ENCODE results near the gene TNS3. TPM values are rescaled to one million over a fixed set of nuclear protein-coding genes. Genes with fewer than 3 reads are reported as not detected.
A peak's percentile ranks its signal among the peaks of the same experiment; 100 is the strongest.

The TNS3 gene
- polyA plus RNA-seq, 6 donors from 2014 or later, result 1.5 to 6.3 (median 4.8) TPM

- Mint-ChIP-seq H3K27ac (no peak overlapping the region), H3K9me3 (no peaks in the 10 kb centered on the region), H3K27me3 (peaks cover 0 to 1% (median 0%) of the 10 kb centered on the region in 3 donors), H3K36me3 (no peaks in the 10 kb centered on the region), H3K4me1 (peaks cover 12 to 24% (median 22%) of the 10 kb centered on the region in 3 donors), H3K4me3 (no peak overlapping the region)
- ATAC-seq (ENCODE audit: low read depth in 2 of 2), result no peak
- DNase-seq, result no peak
Observed at GRCh38 chr7:47488969-47489342, 93.0 kb downstream of the TNS3 start.

GRCh38 chr7:47488201-47488968, 93.5 kb downstream of the TNS3 start:
- ATAC-seq (ENCODE audit: low read depth in 2 of 2), result no peak

GRCh38 chr7:47485640-47486435, 96.1 kb downstream of the TNS3 start:
- Mint-ChIP-seq H3K27me3 (no peaks in the 10 kb centered on the region), H3K36me3 (no peaks in the 10 kb centered on the region), H3K4me3 (no peak overlapping the region), H3K9me3 (peaks cover 0 to 1% (median 0%) of the 10 kb centered on the region in 7 donors), H3K4me1 (peaks cover 30 to 31% (median 31%) of the 10 kb centered on the region in 3 donors), H3K27ac (peak overlapping the region in 1 of 6 donors; percentile 5)
- ATAC-seq (ENCODE audit: low read depth in 2 of 2) (no peak), DNase-seq (no peak)

More at GRCh38 chr7:47488201-47488968, 93.5 kb downstream of the TNS3 start:
- Mint-ChIP-seq H3K27me3 (no peaks in the 10 kb centered on the region), H3K4me1 (peaks cover 10 to 21% (median 21%) of the 10 kb centered on the region in 3 donors), H3K36me3 (no peaks in the 10 kb centered on the region), H3K27ac (peak overlapping the region in 2 of 6 donors; percentile 7 to 79), H3K4me3 (no peak overlapping the region), H3K9me3 (no peaks in the 10 kb centered on the region)
- DNase-seq, result no peak

- H3K4me3 Mint-ChIP-seq, result peak overlapping the region in 1 of 8 donors; percentile 60
- H3K36me3 Mint-ChIP-seq, result no peaks in the 10 kb centered on the region
- no peak for ATAC-seq (ENCODE audit: low read depth in 2 of 2)
- H3K4me1 Mint-ChIP-seq, result peaks cover 37 to 39% (median 39%) of the 10 kb centered on the region in 3 donors
- no peak for DNase-seq
- peak overlapping the region in 2 of 6 donors; percentile 22 to 30 for H3K27ac Mint-ChIP-seq
- H3K27me3 Mint-ChIP-seq, result no peaks in the 10 kb centered on the region
- H3K9me3 Mint-ChIP-seq, result peaks cover 0 to 1% (median 0%) of the 10 kb centered on the region in 7 donors
Observed at GRCh38 chr7:47484923-47485639, 96.8 kb downstream of the TNS3 start.

- peaks cover 42 to 45% (median 45%) of the 10 kb centered on the region in 3 donors for H3K4me1 Mint-ChIP-seq
- H3K27ac Mint-ChIP-seq, result peak overlapping the region in 2 of 6 donors; percentile 25 to 30
- ATAC-seq (ENCODE audit: low read depth in 2 of 2), result no peak
Observed at GRCh38 chr7:47484457-47484856, 97.5 kb downstream of the TNS3 start.

GRCh38 chr7:47483604-47484273, 98.2 kb downstream of the TNS3 start:
- Mint-ChIP-seq H3K4me3 (no peak overlapping the region), H3K36me3 (no peaks in the 10 kb centered on the region), H3K27me3 (no peaks in the 10 kb centered on the region), H3K4me1 (peaks cover 45 to 50% (median 47%) of the 10 kb centered on the region in 3 donors), H3K9me3 (peaks cover 0 to 1% (median 0%) of the 10 kb centered on the region in 7 donors), H3K27ac (peak overlapping the region in 3 of 6 donors; percentile 44 to 92 (median 84))
- ATAC-seq (ENCODE audit: low read depth in 2 of 2), result no peak
- DNase-seq, result no peak

More at GRCh38 chr7:47484457-47484856, 97.5 kb downstream of the TNS3 start:
- DNase-seq, result no peak
- Mint-ChIP-seq H3K4me3 (no peak overlapping the region), H3K9me3 (peaks cover 0 to 1% (median 0%) of the 10 kb centered on the region in 7 donors), H3K36me3 (no peaks in the 10 kb centered on the region), H3K27me3 (no peaks in the 10 kb centered on the region)

GRCh38 chr7:47482013-47482875, 99.7 kb downstream of the TNS3 start:
- DNase-seq, result no peak
- peaks cover 48 to 53% (median 49%) of the 10 kb centered on the region in 3 donors for H3K4me1 Mint-ChIP-seq
- peak overlapping the region in 7 of 8 donors; percentile 30 to 77 (median 70) for H3K4me3 Mint-ChIP-seq
- H3K27ac Mint-ChIP-seq, result peak overlapping the region; percentile 46 to 94 (median 84)
- H3K9me3 Mint-ChIP-seq, result peaks cover 0 to 1% (median 0%) of the 10 kb centered on the region in 7 donors
- no peaks in the 10 kb centered on the region for H3K36me3 Mint-ChIP-seq
- H3K27me3 Mint-ChIP-seq, result no peaks in the 10 kb centered on the region
- ATAC-seq (ENCODE audit: low read depth in 2 of 2), result peak in 1 of 2 donors; percentile 27

- H3K4me3 Mint-ChIP-seq, result peak overlapping the region in 7 of 8 donors; percentile 38 to 85 (median 70)
Observed at GRCh38 chr7:47481541-47482012, 100.3 kb downstream of the TNS3 start.

GRCh38 chr7:47480576-47481538, 101.1 kb downstream of the TNS3 start:
- H3K9me3 Mint-ChIP-seq, result peaks cover 0 to 1% (median 0%) of the 10 kb centered on the region in 7 donors
- no peaks in the 10 kb centered on the region for H3K27me3 Mint-ChIP-seq
- H3K4me1 Mint-ChIP-seq, result peaks cover 52 to 58% (median 54%) of the 10 kb centered on the region in 3 donors
- peak overlapping the region; percentile 38 to 86 (median 68) for H3K4me3 Mint-ChIP-seq
- ATAC-seq (ENCODE audit: low read depth in 2 of 2) (peak; percentile 82 to 85), DNase-seq (peak; percentile 74)
- H3K27ac Mint-ChIP-seq, result peak overlapping the region; percentile 46 to 94 (median 84)
- no peaks in the 10 kb centered on the region for H3K36me3 Mint-ChIP-seq

More at GRCh38 chr7:47481541-47482012, 100.3 kb downstream of the TNS3 start:
- Mint-ChIP-seq H3K4me1 (peaks cover 48 to 56% (median 51%) of the 10 kb centered on the region in 3 donors), H3K9me3 (peaks cover 0 to 1% (median 0%) of the 10 kb centered on the region in 7 donors), H3K27ac (peak overlapping the region; percentile 46 to 94 (median 84)), H3K27me3 (no peaks in the 10 kb centered on the region), H3K36me3 (no peaks in the 10 kb centered on the region)
- DNase-seq (no peak), ATAC-seq (ENCODE audit: low read depth in 2 of 2) (no peak)

- DNase-seq (no peak), ATAC-seq (ENCODE audit: low read depth in 2 of 2) (peak; percentile 20 to 35)
- no peaks in the 10 kb centered on the region for H3K36me3 Mint-ChIP-seq
- H3K27me3 Mint-ChIP-seq, result no peaks in the 10 kb centered on the region
- peak overlapping the region; percentile 46 to 94 (median 76) for H3K27ac Mint-ChIP-seq
- H3K9me3 Mint-ChIP-seq, result peaks cover 0 to 1% (median 0%) of the 10 kb centered on the region in 7 donors
- H3K4me1 Mint-ChIP-seq, result peaks cover 46 to 56% (median 55%) of the 10 kb centered on the region in 3 donors
- peak overlapping the region in 7 of 8 donors; percentile 36 to 86 (median 56) for H3K4me3 Mint-ChIP-seq
Observed at GRCh38 chr7:47479821-47480575, 101.9 kb downstream of the TNS3 start.

Data from naive B cell (primary cell).